Measurements from ENCODE around the gene FOXD4L3.
"Not testable (repeated sequence)": the region's sequence is repeated elsewhere in the genome, so short reads cannot be mapped to it uniquely, and the experiment has no call there.

DNA sequence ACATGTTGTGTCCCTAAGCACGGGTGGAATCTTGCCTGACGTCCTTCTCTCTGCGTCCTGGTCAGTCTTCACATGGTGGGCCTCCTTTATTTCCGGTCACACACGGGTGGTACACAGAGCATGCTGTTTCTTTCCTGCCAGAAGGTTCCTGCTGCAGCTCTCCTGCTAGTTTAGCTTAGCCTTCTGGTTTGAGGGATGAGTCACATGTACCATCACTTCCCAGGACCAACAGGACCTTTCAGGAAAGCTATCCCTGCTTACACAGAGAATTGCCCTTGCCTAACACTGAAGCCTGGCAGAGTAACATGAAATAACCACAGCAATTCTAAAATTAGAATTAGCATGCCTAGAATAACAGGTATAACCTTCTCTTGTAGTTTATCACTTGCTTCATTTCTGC lies 8.5 kb downstream of the FOXD4L3 start:
- TF ChIP-seq ZNF274 (IDR thresholded peaks at IDR 0.05; ENCODE audit: low read depth, low read length); YY1 (IDR thresholded peaks at IDR 0.05; ENCODE audit: insufficient read depth, insufficient read length): not testable (repeated sequence)

Data from NT2/D1 (cell line).